Right lobe of liver (tissue), 4 donors: Measurements from ENCODE around the gene CLMP.

ENCODE experiments used
- CTCF ChIP-seq, 4 donors: fragments of 200-600 bp in 3 of 4; fragments of 450-650 bp in 1 of 4; IDR thresholded peaks; one replicate each; pipeline versions ENCODE4 v1.5.1 to v1.8.0; 2016 to 2022; ENCODE audit warnings: antibody characterized with exemption in 4 of 4, mild to moderate bottlenecking in 2 of 4
- POLR2A ChIP-seq: fragments of 450-650 bp; IDR thresholded peaks from one replicate; pipeline ENCODE4 v1.6.1; 2017; ENCODE audit warnings: antibody characterized with exemption, mild to moderate bottlenecking
- donor health status: DM: no; HTN: no; CAD: no.
- donor health status: DM: no; HTN: no; CAD: no.
- donor health status: DM: no; HTN: yes; CAD: no.

DNA sequence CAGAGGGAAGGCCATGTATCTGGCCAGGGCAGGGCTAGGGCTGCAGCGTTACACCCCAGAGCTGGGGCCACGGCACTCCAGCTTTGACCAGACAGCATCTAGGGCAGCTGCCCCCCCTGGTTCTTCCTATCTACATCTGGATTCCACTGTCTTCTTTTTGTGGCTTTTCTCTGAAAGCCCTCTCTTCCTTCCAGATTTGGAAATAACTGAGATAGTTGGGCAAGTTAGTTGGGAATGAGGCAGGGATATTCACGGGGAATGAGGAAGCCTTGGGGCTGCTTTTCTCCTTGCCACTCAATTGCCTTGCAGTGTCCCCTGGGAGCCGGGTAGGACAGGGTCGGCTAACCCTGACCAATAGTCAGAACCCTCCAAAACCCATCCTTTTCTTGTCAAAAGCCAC lies 26.8 kb downstream of the CLMP start:
- no peak for TF ChIP-seq CTCF (IDR thresholded peaks at IDR 0.05)
- no peak for TF ChIP-seq POLR2A
